ENCODE results near the gene ACTL8.

The ACTL8 gene

GRCh38 chr1:17798799-17799382, 43.8 kb downstream of the ACTL8 start:
- no peak for DNase-seq (ENCODE audit: insufficient read length, low spot score)
- no peak for TF ChIP-seq CTCF (IDR thresholded peaks at IDR 0.05; ENCODE audit: insufficient read depth, missing control alignments)
- FAIRE-seq, result no peak

- DNase-seq (ENCODE audit: insufficient read length, low spot score) (no peak), FAIRE-seq (no peak)
- no peak for TF ChIP-seq CTCF (IDR thresholded peaks at IDR 0.05; ENCODE audit: insufficient read depth, missing control alignments)
Measured at GRCh38 chr1:17799642-17800041, 44.5 kb downstream of the ACTL8 start.

- no peak for TF ChIP-seq CTCF (IDR thresholded peaks at IDR 0.05; ENCODE audit: insufficient read depth, missing control alignments)
- no peak for DNase-seq (ENCODE audit: insufficient read length, low spot score)
Measured at GRCh38 chr1:17802164-17802563, 47.0 kb downstream of the ACTL8 start.

GRCh38 chr1:17802945-17803344, 47.8 kb downstream of the ACTL8 start:
- no peak for TF ChIP-seq CTCF (IDR thresholded peaks at IDR 0.05; ENCODE audit: insufficient read depth, missing control alignments)
- no peak for FAIRE-seq
- no peak for DNase-seq (ENCODE audit: insufficient read length, low spot score)

More at GRCh38 chr1:17802164-17802563, 47.0 kb downstream of the ACTL8 start:
- FAIRE-seq, result no peak

GRCh38 chr1:17805869-17806684, 50.9 kb downstream of the ACTL8 start:
- no peak for TF ChIP-seq CTCF (IDR thresholded peaks at IDR 0.05; ENCODE audit: insufficient read depth, missing control alignments)
- DNase-seq (ENCODE audit: insufficient read length, low spot score) (no peak), FAIRE-seq (no peak)

- FAIRE-seq, result no peak
- no peak for TF ChIP-seq CTCF (IDR thresholded peaks at IDR 0.05; ENCODE audit: insufficient read depth, missing control alignments)
- no peak for DNase-seq (ENCODE audit: insufficient read length, low spot score)
Measured at GRCh38 chr1:17808816-17809215, 53.7 kb downstream of the ACTL8 start.

GRCh38 chr1:17810668-17811067, 55.5 kb downstream of the ACTL8 start:
- no peak for TF ChIP-seq CTCF (IDR thresholded peaks at IDR 0.05; ENCODE audit: insufficient read depth, missing control alignments)
- DNase-seq (ENCODE audit: insufficient read length, low spot score), result no peak
- FAIRE-seq, result no peak

Measured in D721Med (cell line).